HG02588 (cell line): ENCODE data around the gene NRF1.

Experiments used
- ATAC-seq: cut with Tn5 transposase; IDR thresholded peaks from one replicate; pipeline ENCODE4 v1.9.1; 2021; ENCODE audit warnings: mild to moderate bottlenecking, moderate library complexity; ENCODE audit not compliant: unreplicated experiment

NRF1 gene

DNA sequence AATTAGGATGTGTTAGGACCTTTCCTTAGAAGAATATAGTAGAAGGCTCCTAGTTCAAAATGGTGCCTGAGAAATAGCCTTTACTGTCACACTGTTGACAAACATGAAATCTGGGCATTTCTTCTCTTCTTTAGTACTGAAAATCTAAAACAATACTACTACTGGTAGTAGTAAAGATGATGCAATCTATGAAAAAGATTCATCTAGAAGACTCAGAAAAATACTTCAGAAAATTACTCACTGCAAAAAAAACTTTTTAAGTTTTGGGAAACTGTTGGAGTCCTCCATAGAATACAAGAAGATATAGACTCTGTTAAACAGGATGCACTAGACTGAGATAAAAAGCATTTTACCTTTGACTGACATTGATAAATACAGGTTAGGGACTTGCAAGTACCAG lies 67.1 kb downstream of the NRF1 start:
- ATAC-seq: no peak

DNA sequence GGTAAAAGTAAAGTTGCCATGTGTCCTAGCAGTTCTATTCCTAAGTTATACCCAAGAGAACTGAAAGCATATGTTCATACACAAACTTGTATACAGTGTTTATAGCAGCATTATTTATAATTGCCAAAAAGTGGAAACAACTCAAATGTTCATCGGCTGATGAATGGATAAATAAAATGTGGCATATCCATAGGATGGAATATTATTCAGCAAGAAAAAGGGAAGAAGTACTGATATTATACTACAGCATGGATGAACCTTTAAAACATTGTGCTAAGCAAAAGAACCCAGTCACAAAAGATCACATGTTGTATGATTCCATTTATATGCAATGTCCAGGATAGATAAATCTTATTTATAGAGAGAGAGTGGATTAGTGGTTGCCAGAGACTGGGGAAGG lies 68.9 kb downstream of the NRF1 start:
- ATAC-seq: no peak

DNA sequence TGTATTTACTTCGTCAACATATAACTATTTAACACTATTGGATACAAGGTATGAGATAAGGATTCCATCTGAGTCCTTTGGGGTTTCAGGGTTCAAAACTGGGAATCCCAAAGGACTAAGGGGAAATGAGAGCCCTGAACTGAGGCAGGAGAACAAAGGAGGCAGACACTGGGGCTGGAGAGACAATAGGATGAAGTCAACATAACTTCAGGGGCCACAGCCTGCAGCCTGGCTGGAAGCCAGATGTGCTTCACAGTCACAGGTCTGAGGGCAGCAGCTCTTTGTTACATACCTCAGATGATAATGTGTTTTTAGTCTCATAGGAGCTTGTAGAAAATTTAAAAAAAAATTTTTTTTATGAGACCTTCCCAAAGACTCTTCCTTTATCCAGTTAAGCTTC lies 73.3 kb downstream of the NRF1 start:
- ATAC-seq: no peak

DNA sequence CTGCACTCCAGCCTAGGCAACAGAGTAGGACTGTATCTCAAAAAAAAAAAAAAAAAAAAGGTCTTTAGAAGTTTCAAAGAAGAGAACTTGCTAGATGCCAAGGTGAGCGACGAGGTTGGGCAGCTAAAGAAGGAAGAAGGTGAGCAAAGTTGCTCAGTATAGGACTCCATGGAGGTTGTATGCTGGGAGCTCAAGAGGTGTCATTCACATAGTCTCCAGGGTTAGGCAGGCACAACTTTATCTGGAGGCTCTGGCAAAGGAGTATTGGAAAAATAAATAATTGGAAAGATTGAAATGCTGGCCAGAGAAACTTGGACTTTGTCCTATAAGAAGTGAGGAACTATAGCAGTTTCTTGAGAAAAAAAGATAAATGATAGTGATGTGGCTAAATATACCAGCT lies 74.5 kb downstream of the NRF1 start:
- ATAC-seq: no peak

DNA sequence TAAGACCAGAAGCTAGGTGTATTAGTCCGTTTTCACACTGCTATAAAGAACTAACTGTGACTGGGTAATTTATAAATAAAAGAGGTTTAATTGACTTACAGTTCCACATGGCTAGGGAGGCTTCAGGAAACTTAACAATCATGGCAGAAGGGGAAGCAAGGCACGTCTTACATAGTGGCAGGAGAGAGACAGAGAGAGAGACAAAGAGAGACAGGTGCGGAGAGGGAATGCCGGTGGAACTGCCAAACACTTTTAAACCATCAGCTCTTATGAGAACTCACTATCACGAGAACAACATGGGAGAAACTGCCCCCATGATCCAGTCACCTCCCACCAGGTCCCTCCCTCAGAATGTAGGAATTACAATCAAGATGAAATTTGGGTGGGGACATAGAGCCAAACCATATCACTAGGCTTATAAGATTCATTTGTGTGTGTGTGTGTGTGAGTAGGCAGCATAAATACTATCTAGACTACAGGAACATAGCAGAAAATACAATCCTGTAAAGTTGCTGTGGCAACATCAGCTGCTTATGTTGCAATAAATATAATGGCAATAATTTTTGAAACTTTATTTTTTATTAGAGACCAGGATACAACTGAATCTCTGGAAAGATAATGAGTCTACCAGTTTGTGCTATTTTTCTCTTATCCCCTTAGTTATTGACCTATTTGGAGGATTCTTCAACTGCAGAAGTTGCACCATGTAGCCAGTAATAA lies 77.1 kb downstream of the NRF1 start:
- ATAC-seq: no peak

DNA sequence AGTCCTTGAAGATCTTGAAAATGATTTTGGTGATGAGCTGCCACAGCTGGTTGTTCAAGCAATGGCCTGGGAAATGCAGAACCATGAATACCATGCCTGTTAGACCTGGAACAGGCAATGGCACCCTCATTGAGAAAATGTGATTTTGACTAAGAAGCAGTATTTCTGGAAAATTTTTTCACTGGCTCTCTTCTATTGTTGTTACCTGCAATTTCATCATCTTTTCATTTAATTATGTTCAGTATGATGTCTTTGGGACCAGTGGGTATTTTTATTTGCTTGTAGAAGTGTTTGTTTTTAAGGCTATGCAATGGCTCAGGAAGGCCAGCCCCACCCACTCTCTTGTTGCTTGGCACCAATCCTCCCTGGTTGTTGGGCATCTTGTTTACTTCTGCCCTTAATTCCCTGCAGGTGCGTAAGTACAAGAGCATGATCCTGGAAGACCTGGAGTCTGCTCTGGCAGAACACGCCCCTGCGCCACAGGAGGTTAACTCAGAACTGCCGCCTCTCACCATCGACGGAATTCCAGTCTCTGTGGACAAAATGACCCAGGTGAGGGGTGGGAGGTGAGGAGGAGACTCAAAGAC lies 78.6 kb downstream of the NRF1 start:
- ATAC-seq: no peak

DNA sequence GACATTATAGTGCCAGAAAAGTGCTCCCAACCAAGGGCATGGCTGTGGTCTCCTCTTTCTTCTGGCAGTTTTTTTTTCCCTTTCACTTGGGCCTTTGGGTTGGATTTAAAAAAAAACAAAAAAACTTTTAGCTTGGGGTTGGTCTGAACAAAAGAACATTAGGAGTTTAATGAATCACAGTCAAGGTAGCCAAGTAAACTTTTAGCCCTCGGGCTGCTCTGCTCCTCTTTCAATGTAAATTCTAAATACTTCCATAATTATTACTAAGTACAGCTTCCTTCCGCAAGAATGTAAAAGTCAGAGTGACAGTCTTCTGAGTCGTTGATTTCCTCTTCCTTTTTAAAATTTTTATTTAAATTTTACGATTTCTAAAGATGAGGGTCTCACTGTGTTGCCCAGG lies 79.2 kb downstream of the NRF1 start:
- no peak for ATAC-seq

DNA sequence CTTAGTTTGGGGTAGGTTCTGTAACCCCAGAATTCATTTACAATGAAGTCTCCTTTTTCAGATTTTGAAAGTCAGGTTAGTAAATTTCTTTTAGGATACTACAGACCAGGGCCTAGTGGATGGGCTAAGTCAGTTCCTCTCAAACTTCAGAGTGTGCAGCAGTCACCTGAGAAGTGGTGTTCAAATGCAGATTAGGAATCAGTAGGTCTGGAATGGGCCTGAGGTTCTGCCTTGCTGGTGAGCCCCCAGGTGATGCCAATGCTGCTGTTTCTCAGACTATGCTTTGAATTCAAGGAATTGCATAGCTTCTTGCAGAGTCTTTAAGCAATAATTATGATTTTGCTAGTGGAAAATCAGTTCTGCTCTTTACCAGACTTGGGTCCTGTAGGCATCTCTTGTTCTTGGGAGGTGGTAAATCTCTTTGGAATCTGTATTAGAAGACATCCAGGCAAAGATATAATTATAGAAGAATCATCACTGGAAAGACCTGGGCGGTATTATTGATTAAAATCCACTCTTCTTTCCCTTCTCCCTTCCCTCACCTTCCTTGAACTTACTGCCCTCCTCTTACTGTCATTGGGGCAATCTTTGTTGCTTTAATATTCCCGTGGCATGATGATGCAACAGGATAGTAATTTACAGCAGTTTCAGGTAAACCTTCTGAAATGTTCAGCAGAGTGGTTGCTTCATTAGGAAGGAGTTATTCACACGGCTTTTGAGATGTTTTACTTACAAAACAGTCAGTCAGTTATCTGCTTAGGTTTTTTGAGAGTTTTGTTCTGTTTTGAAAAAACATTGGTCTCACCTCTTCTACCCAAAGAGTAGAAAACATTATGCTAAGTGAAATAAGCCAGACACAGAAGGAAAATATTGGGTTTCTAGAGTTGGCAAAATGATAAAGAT lies 87.2 kb downstream of the NRF1 start:
- no peak for ATAC-seq

DNA sequence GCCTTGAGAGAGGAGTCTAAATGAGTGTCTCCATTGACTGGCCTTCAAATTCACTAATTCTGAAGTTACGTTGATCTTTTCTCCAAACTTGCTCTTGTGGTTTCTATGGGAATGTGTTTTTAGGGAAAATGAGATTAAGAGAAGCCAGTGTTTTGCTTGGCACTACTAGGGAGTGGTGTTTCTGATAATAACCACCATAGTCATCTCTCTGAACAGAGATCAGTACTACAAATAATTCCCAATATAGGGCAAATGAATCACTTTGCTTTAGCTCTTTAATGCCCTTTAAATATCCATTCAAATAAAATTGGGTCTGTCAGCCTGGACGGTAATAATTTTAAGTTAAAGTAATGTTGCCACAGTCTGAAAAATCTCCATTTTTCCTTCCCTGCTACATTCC lies 90.8 kb downstream of the NRF1 start:
- ATAC-seq: no peak

DNA sequence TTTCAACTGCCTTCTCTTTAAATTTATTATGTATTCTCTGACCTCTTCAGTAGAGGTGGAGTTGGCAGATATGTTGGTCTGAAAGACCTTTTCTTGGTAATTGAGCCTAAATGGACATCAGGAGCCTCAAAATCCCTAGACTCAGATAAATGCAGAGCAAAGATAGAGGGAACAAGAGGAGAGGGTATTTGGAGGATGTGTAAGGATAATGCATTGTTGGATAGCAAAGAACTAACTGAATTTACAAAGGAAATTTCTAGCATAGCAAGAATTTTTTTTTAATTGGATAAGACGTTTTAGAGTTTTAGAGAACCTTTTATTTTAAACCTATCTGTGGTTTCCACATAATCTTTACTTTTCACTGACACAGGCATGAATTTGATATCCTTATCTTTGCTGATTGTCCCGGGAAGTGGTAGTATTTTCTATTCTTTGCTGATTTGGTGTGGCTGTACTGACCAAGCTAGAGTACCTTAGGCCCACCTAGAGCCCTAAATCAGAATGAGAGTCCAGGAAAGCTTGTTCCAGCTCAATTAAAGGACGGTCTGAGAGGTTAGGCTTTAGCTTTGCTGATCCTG lies 91.3 kb downstream of the NRF1 start:
- ATAC-seq: no peak

DNA sequence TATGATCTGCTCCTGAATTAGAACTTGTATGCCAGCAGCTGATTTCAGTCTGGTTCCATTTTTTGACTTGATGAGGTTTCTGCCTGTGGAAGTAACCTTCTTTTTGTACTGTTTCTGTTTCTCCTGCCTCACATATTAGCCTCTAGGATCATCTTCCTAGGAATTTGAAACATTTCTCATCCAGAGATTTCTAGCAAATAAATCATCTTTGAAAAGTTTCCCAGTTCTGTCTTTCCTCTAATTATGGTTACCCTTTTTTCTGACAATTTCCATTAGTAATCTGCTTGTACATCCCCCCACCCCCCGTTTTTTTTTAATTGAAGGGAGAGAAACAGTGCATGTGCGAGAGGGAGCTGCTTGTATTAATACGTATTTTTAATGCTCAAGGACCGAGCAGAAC lies 92.2 kb downstream of the NRF1 start:
- no peak for ATAC-seq

DNA sequence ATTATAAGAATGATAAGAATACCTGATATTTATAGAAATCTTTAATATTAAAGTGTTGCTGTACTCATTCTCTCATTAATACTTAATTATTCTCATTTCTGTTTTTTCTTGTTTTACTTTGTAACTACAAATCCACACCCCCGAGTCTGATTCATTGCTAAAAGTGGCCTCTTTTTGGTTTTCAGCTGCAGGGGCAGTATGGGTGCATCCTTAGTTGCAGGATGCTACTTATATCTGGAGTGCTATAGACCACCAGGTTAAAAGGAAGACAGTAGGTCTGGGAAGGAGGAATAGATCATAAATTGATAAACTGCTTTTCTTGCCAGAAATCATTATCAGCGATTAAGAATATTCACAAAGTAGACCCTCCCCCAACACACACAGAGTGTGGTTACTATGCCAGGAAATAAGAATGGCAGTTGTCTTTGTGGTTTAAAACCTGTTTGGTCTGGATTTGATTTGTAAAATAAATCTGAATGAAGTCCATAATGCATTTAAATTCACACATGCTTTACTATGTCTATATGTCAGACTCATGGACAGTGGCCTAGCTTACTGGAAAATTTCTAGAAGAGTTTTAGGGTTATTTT lies 96.5 kb downstream of the NRF1 start:
- no peak for ATAC-seq

DNA sequence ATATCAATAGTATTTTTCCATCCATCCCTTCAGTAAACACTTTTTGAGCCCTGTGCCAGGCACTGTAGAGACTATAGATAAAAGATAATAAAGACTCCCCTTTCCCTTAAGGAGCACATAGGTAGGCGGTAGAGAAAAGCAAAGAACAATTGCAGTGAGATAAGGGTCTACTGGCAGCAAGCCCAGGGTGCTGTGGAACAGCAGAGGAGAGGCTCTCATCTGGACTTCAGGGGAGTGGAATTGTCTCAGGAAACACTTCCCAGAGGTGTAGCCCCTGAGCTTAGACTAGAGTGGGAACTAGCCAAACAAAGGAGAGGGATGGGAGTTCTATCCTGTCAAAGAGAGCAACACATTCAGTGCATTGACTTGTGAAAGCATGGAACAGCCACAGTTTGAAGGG lies 102.0 kb downstream of the NRF1 start:
- no peak for ATAC-seq

DNA sequence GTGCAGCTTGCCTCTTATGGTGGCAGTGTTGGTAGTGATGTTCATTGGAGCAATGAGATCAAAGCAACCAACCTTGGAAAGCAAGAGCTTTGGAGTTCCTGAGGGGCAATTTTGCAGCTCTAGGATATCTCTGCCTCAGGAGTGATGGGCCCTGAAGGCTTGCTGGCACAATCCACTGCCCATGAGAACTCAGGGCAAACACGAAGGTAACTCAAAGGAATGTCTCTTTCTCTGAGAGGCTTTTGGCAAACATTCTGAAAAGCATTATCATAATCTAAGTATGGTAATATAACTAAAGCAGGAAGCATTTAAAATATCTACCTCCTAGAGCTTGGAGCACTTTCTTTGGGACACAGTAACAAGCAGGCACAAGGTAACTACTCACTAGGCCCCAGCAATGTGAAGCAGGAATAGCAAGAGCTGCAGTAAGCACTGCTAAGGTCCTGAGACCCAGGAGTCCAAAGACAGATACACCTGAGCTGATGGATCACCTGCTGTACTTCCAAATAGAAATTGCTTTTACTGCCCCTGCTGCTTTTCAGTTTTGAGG lies 103.1 kb downstream of the NRF1 start:
- no peak for ATAC-seq

DNA sequence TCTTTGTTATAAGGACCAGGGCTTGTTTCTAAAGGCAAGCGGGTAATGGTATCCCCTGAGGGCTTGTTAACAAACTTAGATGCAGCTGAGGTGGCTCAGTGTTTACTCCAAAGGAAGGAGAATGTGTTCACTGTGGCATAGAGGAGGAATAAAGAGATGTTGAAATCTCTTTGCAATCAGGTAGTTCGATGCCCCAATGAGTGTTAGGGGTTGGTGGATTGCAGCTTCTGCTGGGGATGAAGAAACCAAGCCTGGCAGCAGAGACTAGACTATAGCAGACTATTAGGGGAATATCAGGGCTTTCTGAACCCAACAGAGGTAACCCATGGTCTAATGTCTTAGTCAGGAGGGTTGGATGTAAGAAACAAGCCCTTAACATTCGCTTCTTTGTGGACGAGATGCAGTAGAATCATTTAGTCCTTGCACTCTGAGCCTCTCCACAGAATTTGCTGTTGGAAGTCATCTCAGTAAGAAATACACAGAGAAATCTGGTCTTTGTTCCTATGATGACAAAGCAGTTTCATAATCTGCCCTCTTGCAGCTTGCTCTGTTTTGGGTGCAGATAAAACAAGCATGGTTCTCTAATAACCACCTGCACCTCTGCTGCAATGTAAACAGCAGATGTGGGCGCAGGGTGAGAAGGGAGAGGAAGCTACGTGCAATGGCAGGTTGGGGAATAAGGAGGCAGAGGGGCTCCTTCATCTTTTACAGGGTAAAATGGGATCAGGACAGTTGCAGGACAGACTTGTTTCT lies 108.6 kb downstream of the NRF1 start:
- ATAC-seq: no peak

DNA sequence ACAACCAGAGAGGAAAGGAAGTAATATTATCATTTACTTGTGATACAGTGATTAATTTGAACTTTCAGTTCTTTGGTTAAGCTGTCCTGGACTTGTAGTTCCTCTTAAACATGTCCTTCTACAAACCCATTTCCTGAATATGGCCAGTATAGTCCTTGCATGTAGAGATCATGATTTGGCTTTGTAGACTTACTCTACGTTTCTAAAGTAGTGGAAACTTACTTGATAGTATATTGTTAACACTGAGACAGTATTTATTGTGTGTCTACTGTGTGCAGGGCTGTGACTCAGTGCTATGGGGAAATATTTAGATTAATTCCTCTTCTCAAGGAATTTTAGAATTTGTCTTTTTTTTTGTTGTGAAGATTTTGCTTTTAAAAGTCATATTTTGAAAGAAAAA lies 109.5 kb downstream of the NRF1 start:
- ATAC-seq: no peak

DNA sequence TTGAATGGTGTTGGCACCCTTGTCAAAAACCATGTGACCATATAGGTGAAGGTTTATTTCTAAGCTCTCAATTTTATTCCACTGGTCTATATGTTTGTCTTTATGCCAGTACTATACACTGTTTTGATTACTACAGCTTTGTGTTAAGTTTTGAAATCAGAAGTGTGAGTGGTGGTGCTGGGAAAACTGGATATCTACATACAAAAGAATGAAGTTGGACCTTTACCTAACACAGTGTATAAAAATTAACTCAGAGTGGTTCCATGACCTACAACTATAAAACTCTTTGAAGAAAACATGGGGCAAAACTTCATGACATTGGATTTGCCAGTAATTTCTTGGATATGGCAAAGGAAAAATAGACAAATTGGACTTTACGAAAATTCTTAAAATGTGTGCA lies 112.2 kb downstream of the NRF1 start:
- ATAC-seq: no peak

DNA sequence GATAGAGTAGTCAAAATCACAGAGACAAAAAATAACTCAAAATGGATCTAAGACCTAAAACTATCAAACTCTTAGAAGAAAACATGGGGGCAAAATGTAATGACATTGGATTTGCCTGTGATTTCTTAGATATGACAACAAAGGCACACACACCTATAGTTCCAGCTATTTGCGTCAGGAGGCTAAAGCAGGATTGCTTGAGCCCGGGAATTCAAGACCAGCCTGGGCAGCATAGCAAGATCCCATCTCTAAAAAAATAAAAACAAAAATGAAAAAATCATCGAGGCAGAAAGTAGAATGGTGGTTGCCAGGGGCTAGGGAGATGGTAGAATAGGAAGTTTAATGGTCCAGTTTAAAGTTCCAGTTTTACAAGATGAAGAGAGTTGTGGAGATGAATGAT lies 113.3 kb downstream of the NRF1 start:
- no peak for ATAC-seq

DNA sequence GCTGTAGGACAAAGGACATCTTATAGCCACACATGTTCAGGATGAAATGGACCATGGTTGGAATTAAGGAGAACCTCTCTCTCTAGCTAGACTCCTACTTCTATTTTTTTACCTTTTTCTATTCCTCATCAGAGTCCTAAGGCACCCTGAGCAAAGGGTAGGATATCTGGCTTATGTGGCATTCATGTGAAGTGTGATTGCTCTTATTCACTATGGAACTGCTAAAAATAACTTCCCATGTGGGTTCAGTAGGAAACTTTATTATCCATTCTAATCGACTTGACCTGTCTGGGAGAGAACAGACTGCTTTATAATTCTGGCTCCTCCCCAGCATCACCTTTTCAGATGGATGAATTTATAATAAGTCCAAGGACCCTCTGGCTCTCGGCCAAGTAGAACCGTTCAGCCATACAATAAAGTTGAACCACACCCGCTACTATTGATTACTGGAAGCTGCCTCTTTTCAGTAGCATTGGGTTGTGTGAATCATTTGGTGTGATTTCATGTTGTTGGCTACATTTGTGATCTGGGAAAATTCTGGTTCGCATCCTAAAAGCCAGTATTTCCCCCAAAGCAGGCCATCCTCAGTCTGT lies 117.5 kb downstream of the NRF1 start:
- no peak for ATAC-seq

DNA sequence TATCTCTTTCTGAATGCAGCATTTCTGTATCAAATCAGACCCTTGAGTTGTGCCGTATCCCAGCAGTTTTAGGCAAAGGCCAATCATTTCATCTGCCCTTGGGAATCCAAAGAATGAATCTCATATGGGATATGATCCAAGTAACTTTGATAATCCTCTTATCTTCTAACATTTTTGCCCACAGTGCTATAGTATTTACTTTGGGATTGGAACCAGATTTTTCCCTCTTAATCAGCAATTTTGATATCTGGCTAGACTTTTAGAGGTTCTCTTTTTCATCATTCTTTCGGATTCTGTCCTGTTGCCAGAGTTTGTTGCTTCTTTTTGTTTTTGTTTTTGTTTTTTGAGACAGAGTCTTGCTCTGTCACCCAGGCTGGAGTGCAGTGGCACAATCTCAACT lies 118.0 kb downstream of the NRF1 start:
- no peak for ATAC-seq
